Neutrophil (primary cell): ENCODE results near the gene DNAJB6.

ENCODE experiments used
- H3K27ac ChIP-seq: fragments of 200-600 bp; sonication (generic); 2 replicates; pipeline ENCODE4 v1.5.1; 2016; ENCODE audit warnings: mild to moderate bottlenecking, moderate library complexity
- H3K27me3 ChIP-seq: fragments of 200-600 bp; sonication (generic); 2 replicates; pipeline ENCODE4 v1.6.0; 2016; ENCODE audit warnings: mild to moderate bottlenecking
- H3K36me3 ChIP-seq: fragments of 200-600 bp; sonication (generic); 2 replicates; pipeline ENCODE4 v1.5.1; 2017
- H3K4me1 ChIP-seq, 2 experiments: fragments of 200-600 bp in 1 of 2; sonication (generic) in 1 of 2; 1 replicate in 1 of 2; 2 replicates in 1 of 2; pipeline versions ENCODE4 v1.5.1 to v1.6.1; 2013 to 2016; ENCODE audit warnings: low read depth in 1 of 2, low read length in 1 of 2, mild to moderate bottlenecking in 1 of 2, moderate library complexity in 1 of 2; ENCODE audit not compliant: control insufficient read depth in 1 of 2, insufficient read depth in 1 of 2
- H3K4me3 ChIP-seq, 2 experiments: fragments of 200-600 bp in 1 of 2; sonication (generic) in 1 of 2; 1 replicate in 1 of 2; 2 replicates in 1 of 2; pipeline ENCODE4 v1.5.1; 2013 to 2016; ENCODE audit warnings: low read depth in 1 of 2, low read length in 1 of 2, mild to moderate bottlenecking in 1 of 2, moderate library complexity in 1 of 2
- H3K9me3 ChIP-seq: fragments of 200-600 bp; sonication (generic); 2 replicates; pipeline ENCODE4 v1.5.1; 2016
- TF ChIP-seq, protein P1 (sequence below): fragments of 200-600 bp; sonication (generic); IDR thresholded peaks from 2 replicates; pipeline ENCODE4 v1.5.1; 2016; ENCODE audit warnings: antibody characterized with exemption

Gene DNAJB6

DNA sequence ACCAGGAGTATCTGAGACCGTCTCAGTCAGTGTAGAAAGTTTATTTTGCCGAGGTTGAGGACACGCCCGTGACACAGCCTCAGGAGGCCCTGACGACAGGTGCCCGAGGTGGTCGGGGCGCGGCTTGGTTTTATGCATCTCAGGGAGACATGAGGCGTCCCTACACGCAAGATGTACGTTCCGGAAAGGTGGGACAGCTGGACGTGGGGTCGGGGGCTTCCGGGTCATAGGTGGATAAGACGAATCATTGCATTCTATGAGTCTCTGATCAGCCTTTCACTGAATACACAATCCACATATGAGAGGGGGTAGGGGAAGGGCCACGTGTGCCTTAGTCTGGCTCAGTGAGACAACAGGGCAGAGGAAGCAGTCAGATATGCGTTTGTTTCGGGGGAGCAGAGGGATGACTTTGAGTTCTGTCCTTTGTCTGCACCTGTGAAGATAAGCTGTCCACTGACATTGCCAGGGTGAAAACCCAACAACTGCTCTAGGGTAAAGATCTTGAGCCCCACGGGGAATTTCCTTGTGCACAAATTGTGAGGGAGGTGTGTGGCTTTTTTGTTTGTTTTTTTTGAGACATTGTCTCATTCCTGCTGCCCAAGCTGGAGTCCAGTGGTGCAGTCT, 66.2 kb downstream of the DNAJB6 start:
- Histone ChIP-seq H3K4me1 (peaks cover 37 to 39% of the 10 kb centered on the region in 2 experiments), H3K27ac (no peak overlapping the region), H3K9me3 (no peaks in the 10 kb centered on the region), H3K4me3 (no peak overlapping the region), H3K27me3 (no peaks in the 10 kb centered on the region), H3K36me3 (peaks cover 24% of the 10 kb centered on the region)
- TF ChIP-seq, protein P1, sequence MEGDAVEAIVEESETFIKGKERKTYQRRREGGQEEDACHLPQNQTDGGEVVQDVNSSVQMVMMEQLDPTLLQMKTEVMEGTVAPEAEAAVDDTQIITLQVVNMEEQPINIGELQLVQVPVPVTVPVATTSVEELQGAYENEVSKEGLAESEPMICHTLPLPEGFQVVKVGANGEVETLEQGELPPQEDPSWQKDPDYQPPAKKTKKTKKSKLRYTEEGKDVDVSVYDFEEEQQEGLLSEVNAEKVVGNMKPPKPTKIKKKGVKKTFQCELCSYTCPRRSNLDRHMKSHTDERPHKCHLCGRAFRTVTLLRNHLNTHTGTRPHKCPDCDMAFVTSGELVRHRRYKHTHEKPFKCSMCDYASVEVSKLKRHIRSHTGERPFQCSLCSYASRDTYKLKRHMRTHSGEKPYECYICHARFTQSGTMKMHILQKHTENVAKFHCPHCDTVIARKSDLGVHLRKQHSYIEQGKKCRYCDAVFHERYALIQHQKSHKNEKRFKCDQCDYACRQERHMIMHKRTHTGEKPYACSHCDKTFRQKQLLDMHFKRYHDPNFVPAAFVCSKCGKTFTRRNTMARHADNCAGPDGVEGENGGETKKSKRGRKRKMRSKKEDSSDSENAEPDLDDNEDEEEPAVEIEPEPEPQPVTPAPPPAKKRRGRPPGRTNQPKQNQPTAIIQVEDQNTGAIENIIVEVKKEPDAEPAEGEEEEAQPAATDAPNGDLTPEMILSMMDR = no peak

DNA sequence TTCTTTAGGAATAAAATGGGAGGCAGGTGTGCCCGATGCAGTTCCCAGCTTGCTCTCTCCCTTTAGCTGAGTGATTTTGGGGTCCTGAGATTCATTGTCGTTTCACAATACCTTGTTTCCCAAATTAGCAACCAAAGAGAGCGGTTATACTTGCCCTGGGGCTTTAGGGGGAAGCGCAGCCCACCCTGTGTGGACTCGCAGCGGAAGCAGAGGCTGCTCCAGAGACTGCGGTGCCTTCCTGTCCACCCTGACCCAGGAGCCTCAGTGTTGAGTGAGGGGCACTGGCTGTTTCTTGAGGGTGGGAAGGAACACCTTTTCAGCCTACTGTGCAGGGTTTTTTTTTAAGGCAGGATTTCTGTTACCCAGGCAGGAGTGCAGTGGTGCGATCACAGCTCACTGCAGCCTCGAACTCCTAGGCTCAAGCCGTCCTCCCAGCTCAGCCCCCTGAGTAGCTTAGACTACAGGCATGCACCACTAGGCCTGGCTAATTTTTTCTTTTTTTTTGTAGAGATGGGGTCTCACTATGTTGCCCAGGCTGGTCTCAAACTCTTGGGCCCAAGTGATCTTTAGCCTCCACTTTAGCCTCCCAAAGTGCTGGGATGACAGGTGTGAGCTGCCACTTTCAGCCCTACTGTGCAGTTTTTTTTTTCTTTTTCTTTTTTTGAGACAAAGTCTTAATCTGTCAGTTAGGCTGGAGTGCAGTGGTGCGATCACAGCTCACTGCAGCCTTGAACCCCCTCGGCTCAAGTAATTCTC, 67.0 kb downstream of the DNAJB6 start:
- Histone ChIP-seq H3K27me3 (no peaks in the 10 kb centered on the region), H3K9me3 (no peaks in the 10 kb centered on the region), H3K4me1 (peaks cover 31% of the 10 kb centered on the region in 2 experiments), H3K27ac (no peak overlapping the region), H3K36me3 (peaks cover 26% of the 10 kb centered on the region), H3K4me3 (no peak overlapping the region)
- TF ChIP-seq, protein P1 = no peak

DNA sequence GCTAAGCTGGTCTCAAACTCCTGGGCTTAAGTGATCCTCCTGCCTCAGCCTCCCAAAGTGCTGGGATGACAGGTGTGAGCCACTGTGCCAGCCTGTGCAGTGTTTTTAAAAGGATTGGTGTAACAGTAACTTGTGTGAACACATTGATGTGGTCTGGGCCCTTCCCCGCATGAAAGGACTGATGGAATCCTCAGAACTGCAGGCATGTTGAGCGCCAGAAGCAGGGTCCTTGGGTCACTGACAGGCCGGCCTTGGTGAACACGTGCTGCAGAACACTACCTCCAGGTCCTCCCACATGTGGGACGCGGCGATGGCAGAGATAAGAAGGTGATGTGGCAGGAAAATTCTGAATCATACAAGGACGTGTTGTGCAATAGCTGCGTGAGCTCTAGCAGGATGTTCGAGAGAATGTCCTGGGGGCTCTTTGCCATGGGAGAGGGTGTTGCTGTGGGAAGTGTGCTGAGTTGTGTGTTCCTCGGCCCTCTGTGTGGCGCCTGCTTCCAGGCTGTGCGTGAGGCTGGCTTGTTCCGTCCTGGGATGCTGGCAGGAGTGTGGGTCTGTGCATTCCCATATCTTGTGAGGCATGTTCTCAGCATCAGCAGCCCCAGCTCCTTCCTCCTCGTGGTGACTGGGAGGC, 68.2 kb downstream of the DNAJB6 start:
- H3K27ac ChIP-seq = peak overlapping the region; percentile 29
- H3K27me3 ChIP-seq = no peaks in the 10 kb centered on the region
- TF ChIP-seq, protein P1 = no peak
- peaks cover 24 to 26% of the 10 kb centered on the region in 2 experiments for H3K4me1 ChIP-seq
- H3K36me3 ChIP-seq = peaks cover 21% of the 10 kb centered on the region
- no peak overlapping the region for H3K4me3 ChIP-seq
- H3K9me3 ChIP-seq = no peaks in the 10 kb centered on the region

DNA sequence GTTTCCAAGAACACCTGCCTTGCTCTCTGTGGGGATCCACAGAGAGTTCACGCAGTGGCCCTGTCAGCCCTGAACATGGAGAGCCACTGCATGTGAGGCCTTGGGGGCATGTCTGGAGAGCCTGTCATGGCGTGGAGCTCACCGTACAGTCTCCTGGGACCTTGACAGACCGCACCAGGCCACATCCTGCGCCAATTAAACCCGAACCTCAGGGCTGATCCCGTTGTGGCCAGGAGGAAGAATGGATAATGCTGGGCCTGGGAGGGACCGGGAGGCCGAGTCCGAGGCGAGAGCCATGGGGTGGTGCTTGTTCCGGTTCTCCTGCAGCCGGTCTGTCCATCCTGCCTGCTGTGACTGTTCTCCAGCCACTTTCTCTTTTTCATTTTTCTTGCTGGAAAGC, 68.7 kb downstream of the DNAJB6 start:
- H3K36me3 ChIP-seq = peaks cover 22% of the 10 kb centered on the region
- peak overlapping the region; percentile 29 for H3K27ac ChIP-seq
- TF ChIP-seq, protein P1 = no peak
- H3K27me3 ChIP-seq = no peaks in the 10 kb centered on the region
- H3K9me3 ChIP-seq = no peaks in the 10 kb centered on the region
- H3K4me1 ChIP-seq = peaks cover 24 to 26% of the 10 kb centered on the region in 2 experiments
- no peak overlapping the region for H3K4me3 ChIP-seq

DNA sequence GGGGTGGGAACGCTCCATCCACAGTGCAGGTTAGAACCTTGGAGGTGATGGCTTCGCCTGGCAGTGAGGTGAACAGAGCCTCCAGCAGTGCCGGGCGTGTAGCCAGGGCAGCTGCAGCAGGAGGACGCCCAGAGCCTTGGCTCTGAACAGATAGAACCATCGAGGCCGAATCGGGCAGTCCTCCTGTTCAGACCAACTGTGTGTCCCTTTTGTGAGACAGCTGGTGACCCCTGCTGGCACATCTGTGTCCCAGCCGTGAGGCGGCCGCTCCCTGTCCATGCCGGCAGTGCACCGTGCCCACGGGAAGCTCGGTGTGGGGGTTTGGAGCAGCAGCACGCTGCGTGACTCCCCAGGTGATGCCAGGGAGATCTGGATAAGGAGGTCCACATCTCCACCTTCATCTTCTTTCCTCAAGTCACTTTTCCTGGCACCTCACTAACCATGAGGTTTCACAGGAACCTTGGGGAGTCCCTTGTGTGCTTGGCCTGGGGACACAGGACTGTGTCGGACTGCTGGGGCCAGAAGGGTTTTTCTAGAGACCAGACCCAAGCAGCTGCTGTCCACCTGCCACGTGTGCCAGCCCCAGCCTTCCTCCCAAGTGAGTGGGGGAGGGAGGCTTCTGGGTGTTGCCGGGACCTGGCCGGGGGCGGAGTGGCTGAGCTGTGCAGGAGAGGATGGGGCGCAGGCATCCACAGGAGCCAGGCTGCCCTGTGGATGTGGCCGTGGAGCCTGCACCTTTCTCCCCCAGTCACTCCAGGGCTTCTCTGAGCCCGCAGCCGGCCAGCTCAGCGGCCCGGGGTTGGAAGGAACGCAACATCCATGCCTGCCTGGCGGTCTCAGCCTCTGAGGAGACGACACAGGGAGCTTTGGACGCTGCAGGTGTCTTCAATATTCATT, 69.4 kb downstream of the DNAJB6 start:
- TF ChIP-seq, protein P1 = no peak
- Histone ChIP-seq H3K27me3 (no peaks in the 10 kb centered on the region), H3K9me3 (no peaks in the 10 kb centered on the region), H3K4me3 (no peak overlapping the region), H3K4me1 (peaks cover 23 to 24% of the 10 kb centered on the region in 2 experiments), H3K36me3 (peaks cover 28% of the 10 kb centered on the region), H3K27ac (no peak overlapping the region)
